Panc1 (cell line): Measurements from ENCODE around the gene CCDC187.

Source experiments
- POLR2AphosphoS5 ChIP-seq: IDR thresholded peaks from 2 replicates; pipeline ENCODE4 v1.6.1; 2012; ENCODE audit warnings: mild to moderate bottlenecking, low read depth, low read length, moderate library complexity
- TCF7L2 ChIP-seq: IDR thresholded peaks from 2 replicates; pipeline ENCODE4 v1.6.1; 2011; ENCODE audit warnings: mild to moderate bottlenecking, low read depth, low read length, inconsistent platforms
- TF ChIP-seq, protein P1 (sequence below): fragments of 450-650 bp; IDR thresholded peaks from 2 replicates; pipeline ENCODE4 v1.5.1; 2017; ENCODE audit warnings: mild to moderate bottlenecking

DNA sequence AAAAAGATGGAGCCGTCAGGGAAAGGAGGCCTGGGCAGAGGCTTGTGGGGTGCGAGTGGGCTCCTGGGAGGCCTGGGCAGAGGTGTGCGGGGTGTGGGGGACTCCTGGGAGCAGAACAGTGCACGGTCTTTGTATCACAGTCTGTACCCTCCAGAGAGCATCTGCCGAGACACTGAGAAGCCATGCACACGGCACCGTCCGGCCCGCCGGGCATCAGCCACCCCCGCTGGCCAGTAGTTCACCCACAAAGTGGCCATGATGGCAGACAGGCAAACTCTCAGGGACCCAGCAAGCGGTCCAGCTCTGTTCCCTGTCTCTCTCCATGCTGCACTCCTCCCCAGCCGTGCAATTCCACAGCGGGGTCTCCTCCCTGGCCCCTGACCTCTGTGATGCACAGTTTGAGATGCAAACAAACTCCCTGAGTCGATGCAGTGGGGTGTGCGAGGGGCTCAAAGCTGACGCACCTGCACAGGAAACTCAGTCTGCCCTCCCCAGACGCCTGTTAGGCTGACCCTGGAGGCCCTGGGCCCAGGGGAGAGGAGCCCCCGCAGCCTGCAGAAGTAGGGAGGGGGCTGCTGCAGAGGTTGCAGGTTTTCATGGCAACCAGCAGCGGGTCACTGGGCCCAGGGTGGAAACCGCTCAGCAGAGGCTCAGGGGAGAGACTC, 14.3 kb upstream of the CCDC187 start:
- TF ChIP-seq, protein P1, sequence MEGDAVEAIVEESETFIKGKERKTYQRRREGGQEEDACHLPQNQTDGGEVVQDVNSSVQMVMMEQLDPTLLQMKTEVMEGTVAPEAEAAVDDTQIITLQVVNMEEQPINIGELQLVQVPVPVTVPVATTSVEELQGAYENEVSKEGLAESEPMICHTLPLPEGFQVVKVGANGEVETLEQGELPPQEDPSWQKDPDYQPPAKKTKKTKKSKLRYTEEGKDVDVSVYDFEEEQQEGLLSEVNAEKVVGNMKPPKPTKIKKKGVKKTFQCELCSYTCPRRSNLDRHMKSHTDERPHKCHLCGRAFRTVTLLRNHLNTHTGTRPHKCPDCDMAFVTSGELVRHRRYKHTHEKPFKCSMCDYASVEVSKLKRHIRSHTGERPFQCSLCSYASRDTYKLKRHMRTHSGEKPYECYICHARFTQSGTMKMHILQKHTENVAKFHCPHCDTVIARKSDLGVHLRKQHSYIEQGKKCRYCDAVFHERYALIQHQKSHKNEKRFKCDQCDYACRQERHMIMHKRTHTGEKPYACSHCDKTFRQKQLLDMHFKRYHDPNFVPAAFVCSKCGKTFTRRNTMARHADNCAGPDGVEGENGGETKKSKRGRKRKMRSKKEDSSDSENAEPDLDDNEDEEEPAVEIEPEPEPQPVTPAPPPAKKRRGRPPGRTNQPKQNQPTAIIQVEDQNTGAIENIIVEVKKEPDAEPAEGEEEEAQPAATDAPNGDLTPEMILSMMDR: no peak
- no peak for TF ChIP-seq POLR2AphosphoS5
- no peak for TF ChIP-seq TCF7L2
